Thymus (tissue), 14 donors: Measurements from ENCODE around the gene DYNAP. TPM values are rescaled to one million over a fixed set of nuclear protein-coding genes. Genes with fewer than 3 reads are reported as not detected.

ENCODE experiments used
- DNase-seq, 9 donors: peaks; one replicate each; pipeline ENCODE4 v3.0.0-alpha.2; 2013; ENCODE audit warnings: low spot score in 9 of 9, low read depth in 6 of 9, missing footprints in 1 of 9
- H3K27ac ChIP-seq, 2 donors: one replicate each; pipeline ENCODE4 v1.5.1; 2013; ENCODE audit warnings: control low read depth in 1 of 2, low read depth in 1 of 2, low read length in 1 of 2, mild to moderate bottlenecking in 1 of 2, moderate library complexity in 1 of 2
- H3K27me3 ChIP-seq, 2 donors: one replicate each; pipeline ENCODE4 v1.5.1; 2013; ENCODE audit warnings: low read length in 1 of 2; ENCODE audit not compliant: control insufficient read depth in 2 of 2, insufficient read depth in 1 of 2
- H3K36me3 ChIP-seq, 2 donors: one replicate each; pipeline ENCODE4 v1.5.1; 2013; ENCODE audit warnings: low read length in 1 of 2, mild to moderate bottlenecking in 1 of 2, moderate library complexity in 1 of 2; ENCODE audit not compliant: control insufficient read depth in 2 of 2, insufficient read depth in 2 of 2
- H3K4me1 ChIP-seq, 2 donors: one replicate each; pipeline ENCODE4 v1.5.1; 2013; ENCODE audit warnings: low read length in 2 of 2; ENCODE audit not compliant: control insufficient read depth in 2 of 2, insufficient read depth in 2 of 2
- H3K4me3 ChIP-seq, 2 donors: one replicate each; pipeline ENCODE4 v1.5.1; 2013; ENCODE audit warnings: low read length in 2 of 2, control low read depth in 1 of 2, mild to moderate bottlenecking in 1 of 2
- H3K9me3 ChIP-seq, 2 donors: one replicate each; pipeline ENCODE4 v1.5.1; 2013; ENCODE audit warnings: low read length in 1 of 2, mild to moderate bottlenecking in 1 of 2; ENCODE audit not compliant: control insufficient read depth in 2 of 2, insufficient read depth in 1 of 2
- WGBS: extraction: QIAGEN DNeasy Blood & Tissue Kit; methylation state at CpG from one replicate; pipeline ENCODE4 v1.1.7; 2013; 5-methylcytosine and 5-hydroxymethylcytosine counted together
- long read RNA-seq, 10 donors: transcript quantifications; one replicate each; lab custom pipeline, GENCODE V29; 2026
- polyA plus RNA-seq: library from polyadenylated mRNA; stranded (reverse); fragments of 200-250 nt; gene quantifications from one replicate; pipeline ENCODE4 v1.2.3, GENCODE V29; 2013
- total RNA-seq: library from RNA; stranded (reverse); fragments of 120-200 nt; gene quantifications from one replicate; pipeline ENCODE4 v1.2.4, GENCODE V29; 2013
- donor health status: healthy.

DYNAP gene
- total RNA-seq, result 0.09 TPM
- 0.14 TPM for polyA plus RNA-seq
- long read RNA-seq, donor 1, result 0 reads
- long read RNA-seq, donor 2, result 0 reads
- long read RNA-seq, donor 3, result 0 reads
- long read RNA-seq, donor 4, result 0 reads
- long read RNA-seq, donor 5, result 0 reads
- long read RNA-seq, donor 6, result 0 reads
- long read RNA-seq, donor 7, result 0 reads
- long read RNA-seq, donor 8, result 0 reads
- long read RNA-seq, donor 9, result 0 reads
- long read RNA-seq, donor 10, result 0 reads

GRCh38 chr18:54590945-54591344 is at the start of gene DYNAP:
TSS of gene DYNAP (plus strand) at chr18:54591245. CDS start at chr18:54591283, 38 bp downstream.
- H3K27me3 ChIP-seq, result no peaks in the 10 kb centered on the region
- no peaks in the 10 kb centered on the region for H3K36me3 ChIP-seq
- no peaks in the 10 kb centered on the region for H3K9me3 ChIP-seq
- H3K27ac ChIP-seq, result no peak within 1 kb of the TSS
- no peak within 1 kb of the TSS for H3K4me3 ChIP-seq
- no peaks in the 10 kb centered on the region for H3K4me1 ChIP-seq
- 85% methylated on average over 5 of the region's 5 CpGs for WGBS
- no peak for DNase-seq

DNA sequence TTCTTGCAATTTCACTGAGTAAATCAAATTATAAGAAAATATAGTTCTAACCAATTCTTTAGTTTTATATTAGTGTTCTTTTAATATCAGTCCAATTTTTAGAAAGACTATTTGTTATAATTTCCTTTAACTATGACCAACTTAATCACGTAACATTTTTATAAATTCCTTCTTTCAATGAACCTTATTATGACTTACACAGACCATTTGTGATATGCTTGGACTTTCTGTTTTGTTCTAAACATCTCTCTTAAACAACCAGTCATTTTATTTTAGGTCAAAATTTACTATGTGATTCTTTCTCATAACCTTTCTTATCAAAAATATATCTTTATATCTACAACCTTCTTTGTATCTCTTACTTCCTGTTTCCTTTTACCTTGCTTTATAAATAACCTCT is 39.5 kb upstream of the DYNAP start:
- no peak for DNase-seq
- Histone ChIP-seq H3K36me3 (no peaks in the 10 kb centered on the region), H3K4me3 (no peak overlapping the region), H3K27ac (no peak overlapping the region), H3K4me1 (no peaks in the 10 kb centered on the region), H3K27me3 (no peaks in the 10 kb centered on the region), H3K9me3 (no peaks in the 10 kb centered on the region)
- WGBS, result 99% methylated on average over 1 of the region's 1 CpG

GRCh38 chr18:54555286-54555685 is 35.8 kb upstream of the DYNAP start:
- no peak overlapping the region for H3K4me3 ChIP-seq
- DNase-seq, result no peak
- no peaks in the 10 kb centered on the region for H3K9me3 ChIP-seq
- H3K27ac ChIP-seq, result no peak overlapping the region
- no peaks in the 10 kb centered on the region for H3K4me1 ChIP-seq
- WGBS, result 94% methylated on average over 2 of the region's 2 CpGs
- H3K36me3 ChIP-seq, result no peaks in the 10 kb centered on the region
- H3K27me3 ChIP-seq, result no peaks in the 10 kb centered on the region

GRCh38 chr18:54555996-54556395 is 35.0 kb upstream of the DYNAP start:
- H3K9me3 ChIP-seq, result no peaks in the 10 kb centered on the region
- H3K27me3 ChIP-seq, result no peaks in the 10 kb centered on the region
- H3K27ac ChIP-seq, result no peak overlapping the region
- no peak for DNase-seq
- no peaks in the 10 kb centered on the region for H3K4me1 ChIP-seq
- no peak overlapping the region for H3K4me3 ChIP-seq
- H3K36me3 ChIP-seq, result no peaks in the 10 kb centered on the region
- WGBS, result 38% methylated on average over 1 of the region's 1 CpG

DNA sequence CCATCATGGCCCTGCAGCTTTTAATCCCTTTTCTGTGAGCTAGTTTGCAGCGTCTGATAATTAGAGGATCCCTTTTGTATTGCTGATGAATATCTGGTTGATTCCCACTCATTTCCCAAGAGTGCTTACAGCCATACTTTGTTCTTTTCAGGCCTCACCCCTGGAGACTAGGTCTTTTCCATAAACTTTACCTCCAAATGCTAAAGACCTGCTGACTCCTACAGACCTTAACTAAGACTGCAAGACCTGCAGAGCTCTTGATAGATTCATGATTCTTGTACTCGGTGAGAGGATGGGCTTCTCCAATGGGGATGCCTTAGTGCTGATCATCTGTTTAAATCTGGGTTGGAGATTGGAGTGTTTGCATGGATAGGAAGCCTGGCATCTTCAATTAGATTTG is 33.1 kb upstream of the DYNAP start:
- Histone ChIP-seq H3K9me3 (no peaks in the 10 kb centered on the region), H3K4me1 (no peaks in the 10 kb centered on the region), H3K27ac (no peak overlapping the region), H3K4me3 (no peak overlapping the region), H3K27me3 (no peaks in the 10 kb centered on the region), H3K36me3 (no peaks in the 10 kb centered on the region)
- DNase-seq, result no peak
- WGBS, result 89% methylated on average over 2 of the region's 2 CpGs

DNA sequence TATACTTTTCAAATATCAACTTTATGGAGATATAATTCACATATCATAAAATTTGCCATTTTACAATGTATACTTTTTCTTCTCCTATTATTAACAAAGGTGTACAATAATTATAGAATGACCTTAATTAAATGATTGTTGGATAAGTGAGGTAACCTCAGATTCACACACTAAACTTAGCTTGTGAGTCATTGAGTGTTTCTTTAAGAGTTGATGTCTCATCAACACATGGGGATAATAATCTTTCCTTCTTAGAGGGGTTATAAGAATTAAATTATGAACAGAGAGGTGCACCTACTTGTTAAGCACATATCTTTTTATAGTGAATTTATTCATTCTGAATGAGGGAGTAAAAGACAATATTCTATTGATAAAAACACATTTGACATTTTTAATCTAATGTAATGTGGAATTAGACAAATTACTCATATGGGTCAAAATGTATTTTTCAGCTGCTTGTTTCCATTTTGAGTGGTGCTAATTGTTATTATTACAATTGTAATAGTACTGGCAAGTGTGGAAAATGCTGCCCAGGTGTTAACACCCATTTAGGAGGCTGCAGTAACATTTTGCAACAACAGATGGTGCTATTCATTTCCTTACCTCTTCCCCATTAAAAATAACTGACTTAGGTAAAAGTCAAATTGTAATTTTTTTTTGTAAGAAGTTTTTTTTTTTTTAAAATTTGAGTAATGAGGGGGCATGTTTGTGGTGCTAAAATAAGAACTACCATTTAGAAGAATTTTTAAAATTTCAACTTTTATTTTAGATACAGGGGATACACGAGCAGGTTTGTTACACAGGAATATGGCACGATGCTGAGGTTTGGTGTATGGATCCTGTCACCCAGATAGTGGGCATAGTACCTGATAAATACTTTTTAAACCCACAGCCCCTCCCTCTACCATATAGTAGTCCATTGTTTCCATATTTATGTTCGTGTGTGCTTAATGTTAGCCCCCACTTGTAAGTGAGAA is 32.1 kb upstream of the DYNAP start:
- Histone ChIP-seq H3K36me3 (no peaks in the 10 kb centered on the region), H3K9me3 (no peaks in the 10 kb centered on the region), H3K27me3 (no peaks in the 10 kb centered on the region), H3K4me1 (no peaks in the 10 kb centered on the region), H3K27ac (no peak overlapping the region), H3K4me3 (no peak overlapping the region)
- peak in 5 of 9 donors; percentile 1 to 41 (median 9) for DNase-seq
- 97% methylated on average over 3 of the region's 3 CpGs for WGBS

DNA sequence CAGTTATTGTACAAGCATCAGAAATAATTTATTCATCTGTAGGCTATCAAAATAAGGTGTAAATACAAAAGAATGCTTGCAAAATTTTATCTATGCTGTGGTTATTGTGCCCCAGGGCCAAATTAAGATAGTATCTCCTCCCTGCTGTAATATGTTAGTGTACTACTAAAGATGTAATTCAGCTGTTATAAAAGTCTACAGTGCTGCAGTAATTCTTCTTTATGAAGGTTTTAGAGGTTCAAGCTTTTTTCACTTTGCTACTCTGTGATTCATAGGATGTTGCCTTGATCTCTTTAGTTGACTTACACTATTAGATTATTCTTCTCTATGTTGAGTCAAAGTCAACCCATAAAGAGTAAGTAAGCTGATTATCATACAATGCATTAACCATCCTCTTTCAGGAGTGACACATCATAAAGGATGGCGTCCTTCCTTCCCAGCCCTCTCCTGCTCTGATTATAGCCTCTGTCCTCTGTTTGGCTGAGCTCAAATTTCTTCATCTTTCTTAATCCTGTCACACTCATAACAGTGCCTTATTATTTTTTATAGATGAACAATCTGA is 29.3 kb upstream of the DYNAP start:
- 82% methylated on average over 1 of the region's 1 CpG for WGBS
- no peak for DNase-seq
- H3K4me1 ChIP-seq, result no peaks in the 10 kb centered on the region
- no peaks in the 10 kb centered on the region for H3K27me3 ChIP-seq
- no peaks in the 10 kb centered on the region for H3K36me3 ChIP-seq
- no peak overlapping the region for H3K4me3 ChIP-seq
- no peaks in the 10 kb centered on the region for H3K9me3 ChIP-seq
- H3K27ac ChIP-seq, result no peak overlapping the region

DNA sequence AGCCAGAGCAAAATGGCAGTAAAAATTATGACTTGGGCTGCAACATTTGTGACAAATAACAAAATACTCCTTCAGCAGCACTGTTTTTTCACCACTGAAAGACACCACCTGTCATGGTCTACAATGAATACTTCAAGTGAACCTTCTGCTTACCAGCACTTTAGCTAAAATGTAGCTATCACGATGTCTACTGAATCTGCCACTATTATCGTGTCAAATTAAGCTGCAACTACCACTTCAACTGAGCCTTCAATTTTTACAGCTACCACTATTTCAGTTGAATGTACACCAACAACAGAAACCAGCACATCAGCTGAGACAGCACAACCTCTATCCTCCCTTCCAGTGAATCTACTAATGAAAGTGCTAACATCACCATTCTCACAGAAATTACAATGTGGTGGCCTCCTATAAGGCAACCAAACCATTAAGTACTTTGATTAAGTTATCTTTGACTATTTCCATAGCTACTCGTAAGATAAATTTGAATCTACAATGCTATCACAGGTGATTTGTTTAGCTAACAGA is 10.8 kb upstream of the DYNAP start:
- Histone ChIP-seq H3K4me1 (no peaks in the 10 kb centered on the region), H3K27me3 (no peaks in the 10 kb centered on the region), H3K36me3 (no peaks in the 10 kb centered on the region), H3K4me3 (no peak overlapping the region), H3K9me3 (no peaks in the 10 kb centered on the region), H3K27ac (no peak overlapping the region)
- WGBS, result 99% methylated on average over 3 of the region's 3 CpGs
- DNase-seq, result no peak

DNA sequence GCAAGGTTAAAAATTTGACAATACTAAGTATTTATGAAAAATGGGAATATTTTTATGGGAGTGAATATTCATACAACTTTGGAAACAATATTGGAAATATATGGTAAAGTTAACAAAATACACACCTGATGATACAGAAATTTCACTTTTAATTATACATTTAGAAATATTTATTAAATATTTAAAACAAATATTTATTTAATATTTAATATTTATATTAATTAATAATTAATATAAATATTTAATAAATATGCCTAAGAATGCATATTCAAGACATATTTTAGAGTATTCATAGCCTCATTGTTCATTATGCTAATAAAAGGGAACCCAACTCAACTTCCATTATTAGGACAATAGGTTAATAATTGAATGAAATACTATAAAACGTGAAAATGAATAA is 7.0 kb upstream of the DYNAP start:
- Histone ChIP-seq H3K27ac (no peak overlapping the region), H3K36me3 (no peaks in the 10 kb centered on the region), H3K4me3 (no peak overlapping the region), H3K27me3 (no peaks in the 10 kb centered on the region), H3K9me3 (no peaks in the 10 kb centered on the region), H3K4me1 (no peaks in the 10 kb centered on the region)
- WGBS, result 87% methylated on average over 1 of the region's 1 CpG
- no peak for DNase-seq
